Transverse colon (tissue), 3 donors: ENCODE results near the gene CACNG7.

ENCODE experiments used
- CTCF ChIP-seq, 5 experiments: fragments of 200-600 bp in 3 of 5; fragments of 450-650 bp in 2 of 5; sonication (generic) in 3 of 5; IDR thresholded peaks; 1 replicate in 2 of 5; 2 replicates in 3 of 5; pipeline ENCODE4 v1.5.1; 2016 to 2017; ENCODE audit warnings: antibody characterized with exemption in 5 of 5, inconsistent platforms in 3 of 5, mild to moderate bottlenecking in 2 of 5, moderate library complexity in 1 of 5
- POLR2A ChIP-seq: fragments of 450-650 bp; IDR thresholded peaks from one replicate; pipeline ENCODE4 v1.6.1; 2016; ENCODE audit warnings: antibody characterized with exemption, mild to moderate bottlenecking, moderate library complexity

DNA sequence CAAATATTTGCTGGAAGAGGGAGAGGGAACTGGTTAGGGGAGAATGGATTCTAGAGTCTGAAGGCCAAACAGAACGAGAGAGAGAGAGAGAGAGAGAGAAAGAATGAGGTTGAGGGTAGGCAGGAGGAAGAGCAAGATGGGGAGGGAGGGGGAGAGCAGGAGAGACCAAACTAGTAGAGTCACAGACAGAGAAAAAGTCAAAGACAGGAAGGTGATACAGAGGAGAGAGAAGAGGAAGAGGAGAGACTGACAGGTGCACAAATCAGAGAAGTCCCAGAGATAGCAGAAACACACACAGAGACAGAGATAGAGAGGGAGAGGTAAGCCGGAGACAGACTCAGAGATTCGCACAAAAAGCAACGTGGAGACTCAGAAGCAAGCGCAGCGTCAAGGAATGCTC, 76.8 kb downstream of the CACNG7 start:
- TF ChIP-seq CTCF (IDR thresholded peaks at IDR 0.05) (no peak), POLR2A (no peak)
